GM21367 (cell line): Measurements from ENCODE around the gene FIBCD1.
"Not testable (repeated sequence)": the region's sequence is repeated elsewhere in the genome, so short reads cannot be mapped to it uniquely, and the experiment has no call there.

Experiments
- ATAC-seq: cut with Tn5 transposase; IDR thresholded peaks from one replicate; pipeline ENCODE4 v1.9.1; 2021; ENCODE audit not compliant: unreplicated experiment

Gene FIBCD1

GRCh38 chr9:130955947-130956621, 17.0 kb upstream of the FIBCD1 start:
- no peak for ATAC-seq

- not testable (repeated sequence) for ATAC-seq
These were observed 15.9 kb upstream of the FIBCD1 start for GRCh38 chr9:130954925-130955324.

- ATAC-seq = no peak
These were observed 15.3 kb upstream of the FIBCD1 start for GRCh38 chr9:130954317-130954716.

GRCh38 chr9:130952065-130952762, 13.2 kb upstream of the FIBCD1 start:
- no peak for ATAC-seq

GRCh38 chr9:130950039-130950311, 10.9 kb upstream of the FIBCD1 start:
- no peak for ATAC-seq

- no peak for ATAC-seq
These were observed 10.4 kb upstream of the FIBCD1 start for GRCh38 chr9:130949188-130950038.

- ATAC-seq = no peak
These were observed 9.2 kb upstream of the FIBCD1 start for GRCh38 chr9:130948266-130948665.

GRCh38 chr9:130947618-130948140, 8.6 kb upstream of the FIBCD1 start:
- ATAC-seq = no peak

GRCh38 chr9:130946766-130947617, 7.9 kb upstream of the FIBCD1 start:
- no peak for ATAC-seq

- ATAC-seq = no peak
These were observed 6.1 kb upstream of the FIBCD1 start for GRCh38 chr9:130945173-130945572.

GRCh38 chr9:130944510-130945058, 5.5 kb upstream of the FIBCD1 start:
- ATAC-seq = no peak

GRCh38 chr9:130943777-130944176, 4.7 kb upstream of the FIBCD1 start:
- no peak for ATAC-seq

- ATAC-seq = no peak
These were observed 4.2 kb upstream of the FIBCD1 start for GRCh38 chr9:130943221-130943620.

GRCh38 chr9:130942679-130943078, 3.6 kb upstream of the FIBCD1 start:
- ATAC-seq = no peak

GRCh38 chr9:130942084-130942483, 3.0 kb upstream of the FIBCD1 start:
- no peak for ATAC-seq

- ATAC-seq = no peak
These were observed 1.9 kb upstream of the FIBCD1 start for GRCh38 chr9:130940693-130941576.

- no peak for ATAC-seq
These were observed 1.0 kb upstream of the FIBCD1 start for GRCh38 chr9:130940027-130940549.

- no peak for ATAC-seq
These were observed 469 bp upstream of the FIBCD1 start for GRCh38 chr9:130939405-130940026.

GRCh38 chr9:130938184-130938651, 829 bp downstream of the FIBCD1 start:
- no peak for ATAC-seq
